HG03060 (cell line): ENCODE results near the gene PTPN14.
A peak's percentile ranks its signal among the peaks of the same experiment; 100 is the strongest.
"Not testable (repeated sequence)": the region's sequence is repeated elsewhere in the genome, so short reads cannot be mapped to it uniquely, and the experiment has no call there.

ENCODE experiments used
- ATAC-seq: cut with Tn5 transposase; IDR thresholded peaks from one replicate; pipeline ENCODE4 v1.9.1; 2021; ENCODE audit warnings: low read depth, moderate number of reproducible peaks; ENCODE audit not compliant: unreplicated experiment

The PTPN14 gene

DNA sequence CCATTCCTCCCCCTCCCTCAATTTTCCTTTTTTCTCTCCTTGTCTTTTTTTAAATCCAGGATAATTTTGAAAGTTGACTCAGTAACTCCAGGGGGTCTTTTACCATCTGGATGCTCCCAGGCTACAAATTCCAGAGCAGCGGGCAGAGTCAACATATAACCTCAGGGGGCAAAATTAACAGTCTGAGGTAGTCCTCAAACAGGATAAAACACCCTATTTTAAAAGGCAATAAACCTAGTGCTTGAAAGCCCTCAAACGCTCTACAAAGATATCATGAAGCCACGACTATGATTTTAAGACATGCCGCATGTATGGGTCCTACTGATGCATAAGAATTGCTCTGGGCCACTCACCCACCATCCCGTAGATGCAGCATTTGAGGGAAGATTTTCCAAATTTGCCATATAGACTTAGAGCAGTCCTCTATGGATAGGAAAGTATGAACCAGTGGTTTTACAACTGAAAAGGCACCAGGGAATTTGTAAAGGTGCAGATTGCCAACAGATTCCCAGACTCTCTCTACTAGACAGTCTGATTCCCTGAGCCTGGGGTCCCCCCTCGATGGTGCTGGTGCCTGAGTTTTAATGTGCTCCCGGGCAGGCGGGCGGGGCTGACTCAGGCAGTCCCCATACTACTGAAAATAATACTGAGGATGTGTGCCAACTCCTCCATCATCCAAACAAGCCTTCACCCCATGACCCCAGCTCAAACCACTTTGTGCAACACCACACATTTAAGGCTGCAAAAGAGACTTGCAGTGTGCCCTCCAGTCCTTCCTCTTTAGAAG, 37.2 kb downstream of the PTPN14 start:
- no peak for ATAC-seq

GRCh38 chr1:214513394-214513793, 38.0 kb downstream of the PTPN14 start:
- no peak for ATAC-seq

DNA sequence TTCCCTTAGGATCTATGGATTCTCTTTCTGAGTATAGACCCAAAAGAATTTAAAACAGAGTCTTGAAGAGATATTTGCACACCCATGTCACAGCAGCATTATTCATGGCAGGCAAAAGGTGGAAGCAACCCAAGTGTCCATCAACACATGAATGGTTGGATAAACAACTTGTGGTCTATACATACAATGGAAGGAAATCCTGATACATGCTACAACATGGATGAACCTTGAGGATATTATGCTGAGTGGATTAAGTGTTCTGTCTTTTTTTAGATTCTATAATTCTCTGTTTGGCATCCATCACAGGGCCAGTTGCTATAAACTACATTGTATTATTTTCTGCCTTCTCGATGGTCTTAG, 39.8 kb downstream of the PTPN14 start:
- ATAC-seq, result no peak

DNA sequence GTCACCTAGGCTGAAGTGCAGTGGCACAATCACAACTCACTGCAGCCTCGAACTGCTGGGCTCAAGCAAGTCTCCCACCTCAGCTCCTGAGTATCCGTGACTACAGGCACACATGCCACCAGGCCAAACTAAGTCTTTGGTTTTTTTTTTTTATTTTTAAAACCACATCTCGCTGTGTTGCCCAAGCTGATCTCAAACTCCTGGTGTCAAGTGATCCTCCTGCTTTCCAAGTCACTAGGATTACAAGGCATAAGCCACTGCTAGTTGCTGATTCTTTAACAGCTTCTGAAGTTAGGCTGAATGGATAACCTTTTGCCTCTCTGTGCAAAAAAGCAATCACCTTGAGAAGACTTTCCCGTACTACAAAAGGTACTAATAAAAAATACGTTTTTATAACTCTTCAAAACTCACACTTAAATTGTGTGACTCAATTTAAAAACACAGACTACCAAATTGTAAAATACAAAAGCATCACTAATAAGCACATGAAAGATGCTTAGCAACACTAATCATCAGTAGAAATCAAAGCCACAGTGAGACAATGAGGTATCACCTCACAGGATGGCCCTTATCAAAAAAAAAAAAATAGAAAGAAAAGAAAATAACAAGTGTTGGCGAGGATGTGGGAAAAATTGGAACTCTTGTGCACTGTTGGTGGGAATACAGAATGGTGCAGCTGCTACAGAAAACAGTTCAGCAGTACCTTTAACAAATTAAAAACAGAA, 40.3 kb downstream of the PTPN14 start:
- ATAC-seq, result no peak

DNA sequence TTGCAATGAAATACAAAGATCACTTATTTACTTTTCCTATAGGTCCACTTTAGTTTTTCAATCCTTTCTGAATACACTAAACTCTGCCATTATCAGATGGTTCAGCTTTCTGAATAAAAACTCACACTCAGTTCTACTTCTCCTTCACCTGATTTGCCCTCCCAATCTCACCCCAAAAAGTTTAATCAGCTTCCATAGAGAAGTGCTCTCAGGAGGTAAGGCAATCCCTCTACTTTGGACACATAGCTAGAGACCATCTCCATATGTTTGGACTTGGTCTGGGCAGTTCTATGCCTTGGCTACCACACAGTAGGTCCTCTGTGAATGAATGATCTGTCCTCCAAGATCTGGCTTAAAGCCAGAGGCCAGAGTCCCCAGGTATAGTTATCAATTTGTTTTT, 40.9 kb downstream of the PTPN14 start:
- no peak for ATAC-seq

- ATAC-seq, result not testable (repeated sequence)
Measured at GRCh38 chr1:214509622-214510021, 41.8 kb downstream of the PTPN14 start.

GRCh38 chr1:214506972-214507431, 44.4 kb downstream of the PTPN14 start:
- ATAC-seq, result peak; percentile 74

DNA sequence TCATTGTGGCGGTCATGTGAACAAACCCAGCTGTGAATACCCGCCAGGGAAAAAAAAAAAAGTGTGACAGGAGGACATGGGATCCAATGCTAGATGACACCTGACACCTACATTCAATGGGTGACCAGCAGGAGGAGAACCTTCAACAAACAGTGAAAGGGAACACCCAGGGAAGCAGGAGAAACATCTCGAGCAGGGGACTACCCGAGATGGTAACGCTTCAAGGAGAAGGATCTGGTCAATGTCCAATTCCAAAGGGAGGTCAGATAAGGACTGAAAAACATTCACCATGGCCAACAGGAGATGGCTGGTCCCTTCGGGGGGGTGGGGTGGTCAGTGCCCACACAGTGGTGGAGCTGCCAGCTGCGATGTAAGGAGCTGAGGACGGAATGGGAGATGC, 46.3 kb downstream of the PTPN14 start:
- no peak for ATAC-seq

- ATAC-seq, result no peak
Measured at GRCh38 chr1:214504330-214504729, 47.1 kb downstream of the PTPN14 start.

DNA sequence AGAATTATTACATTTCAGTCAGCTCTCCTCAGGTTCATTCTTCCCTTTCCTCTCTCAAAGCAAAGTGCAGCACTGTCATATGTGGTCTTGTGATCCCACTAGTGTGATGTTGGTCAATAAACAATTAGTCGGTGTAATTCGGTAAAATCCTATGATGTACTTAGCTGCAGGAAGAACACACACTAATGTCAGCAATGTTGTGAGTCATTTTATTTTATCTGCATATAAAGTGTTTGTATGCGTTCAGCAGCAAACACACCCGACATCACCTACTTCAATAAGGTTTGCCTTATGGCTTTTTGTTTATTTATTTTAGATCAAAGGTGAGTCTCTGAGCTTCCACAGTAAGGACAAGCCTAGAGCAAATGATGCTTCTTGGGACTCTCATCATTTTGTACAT, 47.8 kb downstream of the PTPN14 start:
- no peak for ATAC-seq

DNA sequence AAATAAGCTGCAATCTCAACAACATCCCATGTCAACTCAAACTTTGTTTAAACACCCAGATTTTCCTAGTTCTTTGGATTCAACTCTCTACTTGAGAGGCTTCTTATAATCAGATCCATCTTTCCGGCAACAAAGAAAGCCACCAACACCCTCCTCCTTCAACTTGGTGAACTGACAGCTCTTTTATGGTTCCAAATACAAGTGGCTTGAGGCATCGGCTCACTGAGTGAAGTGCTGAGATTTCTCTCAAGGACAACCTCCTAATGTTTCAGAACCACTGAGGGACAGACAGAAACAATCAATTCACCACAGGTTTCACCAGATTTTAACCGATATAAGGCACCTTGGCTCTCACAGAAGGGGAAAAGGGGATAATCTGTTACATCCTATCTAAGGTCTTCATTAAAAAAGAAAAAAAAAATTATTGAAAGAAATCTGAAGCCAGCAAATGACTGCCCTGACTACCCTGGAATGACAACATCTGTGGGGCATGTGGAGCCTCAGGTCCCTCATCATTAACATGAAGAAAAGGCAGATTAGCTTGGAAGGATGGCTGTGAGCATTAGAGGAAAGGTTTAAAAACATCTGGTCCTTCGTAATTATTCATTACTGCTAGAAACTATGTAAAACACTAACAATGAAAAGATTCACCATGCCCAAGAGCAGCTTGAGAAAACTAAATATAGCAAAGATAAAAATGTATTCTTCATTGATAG, 50.9 kb downstream of the PTPN14 start:
- ATAC-seq, result no peak

DNA sequence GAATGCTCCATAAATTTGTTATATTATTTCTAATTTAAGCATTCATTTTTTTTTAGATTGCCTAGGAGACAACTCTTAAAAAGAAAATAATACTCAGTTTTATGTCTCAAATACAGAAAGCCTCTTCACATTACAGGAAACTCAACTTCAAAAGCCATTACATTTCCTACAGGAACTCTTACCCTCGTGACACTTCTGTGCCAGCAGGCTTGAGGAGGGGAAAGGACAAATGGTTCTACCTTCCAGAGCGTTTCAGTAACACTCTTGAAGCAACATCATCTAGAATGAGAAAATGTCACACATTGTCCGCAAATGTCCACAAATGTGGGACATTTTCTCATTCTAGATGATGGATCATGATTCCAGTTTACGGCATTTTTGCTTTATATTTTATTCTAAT, 51.7 kb downstream of the PTPN14 start:
- ATAC-seq, result no peak

DNA sequence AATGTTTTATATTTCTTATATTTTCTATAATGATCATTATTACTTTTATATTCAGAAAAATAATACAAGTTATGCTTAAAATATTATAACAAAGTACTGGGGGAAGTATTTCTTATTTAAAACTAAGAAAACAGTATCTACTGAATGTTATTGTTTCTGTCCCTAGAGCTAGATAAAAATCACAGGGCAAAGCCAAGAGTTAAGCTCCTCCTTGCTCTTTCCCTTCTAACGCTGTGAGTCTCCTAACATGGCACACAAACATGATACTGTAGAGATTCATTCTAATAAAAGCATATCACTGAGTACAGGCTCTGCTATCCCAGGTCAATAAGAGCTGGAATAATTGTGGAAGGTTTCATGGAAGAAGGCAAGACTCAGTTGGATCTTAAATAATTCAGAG, 53.4 kb downstream of the PTPN14 start:
- no peak for ATAC-seq

DNA sequence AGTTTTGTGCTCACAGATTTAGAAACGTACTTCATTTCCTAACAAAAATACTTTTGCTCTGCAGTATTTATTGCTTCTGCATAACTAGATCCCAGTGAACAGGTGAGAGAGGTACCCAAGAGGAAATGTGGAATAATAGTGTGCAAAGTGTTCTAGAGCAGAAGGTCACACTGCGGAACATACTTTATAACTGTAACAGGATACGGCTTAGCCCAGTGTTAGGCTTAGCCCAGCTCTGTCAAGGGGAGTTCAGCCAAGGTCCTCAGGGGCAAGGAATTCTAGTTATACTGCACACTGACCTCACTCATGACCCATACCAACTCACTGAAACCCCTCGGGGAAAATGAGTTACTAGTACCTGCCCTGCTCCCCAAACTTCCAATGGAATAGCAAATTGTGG, 55.3 kb downstream of the PTPN14 start:
- no peak for ATAC-seq

DNA sequence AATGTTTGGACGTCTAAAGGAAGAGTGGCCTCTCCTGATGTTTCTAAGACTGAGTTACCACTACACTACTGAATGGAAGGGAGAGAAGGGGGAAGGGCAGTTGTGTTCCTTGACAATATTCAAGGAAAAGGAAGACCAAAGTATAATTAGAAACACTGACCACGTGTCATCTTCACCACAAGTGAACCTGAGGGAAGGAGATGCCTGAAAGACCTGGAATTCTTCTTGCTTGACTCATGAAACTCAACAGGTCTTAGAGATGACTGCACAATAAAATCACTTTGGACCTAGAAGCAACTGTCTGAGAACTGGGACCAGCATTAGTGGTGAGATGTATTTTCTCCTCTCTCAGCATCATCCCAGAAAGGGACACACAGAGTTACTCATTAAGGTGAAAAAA, 56.7 kb downstream of the PTPN14 start:
- no peak for ATAC-seq

- ATAC-seq, result not testable (repeated sequence)
Measured at GRCh38 chr1:214494179-214494578, 57.2 kb downstream of the PTPN14 start.

- ATAC-seq, result no peak
Measured at GRCh38 chr1:214493126-214493796, 58.1 kb downstream of the PTPN14 start.

GRCh38 chr1:214492401-214493075, 58.9 kb downstream of the PTPN14 start:
- no peak for ATAC-seq

- ATAC-seq, result no peak
Measured at GRCh38 chr1:214491468-214492146, 59.8 kb downstream of the PTPN14 start.

- no peak for ATAC-seq
Measured at GRCh38 chr1:214485151-214485550, 66.3 kb downstream of the PTPN14 start.
